GM23338 (cell line): ENCODE measurements around the gene NUP205. TPM values are rescaled to one million over a fixed set of nuclear protein-coding genes. Genes with fewer than 3 reads are reported as not detected.

Experiments
- ATAC-seq: fragments of 200-7000 bp; cut with Tn5 transposase; 3 replicates; pipeline ENCODE4 v1.9.1; 2020
- DNase-seq: peaks from one replicate; pipeline ENCODE4 v3.0.0-alpha.2; 2015; ENCODE audit warnings: low spot score
- H2AFZ ChIP-seq: fragments of 200-600 bp; sonication (generic); 2 replicates; pipeline ENCODE4 v1.8.0; 2016; ENCODE audit warnings: antibody characterized with exemption, mild to moderate bottlenecking, moderate library complexity
- H3F3A ChIP-seq: fragments of 200-600 bp; sonication (generic); replicated peaks from 2 replicates; pipeline ENCODE4 v1.8.0; 2017; ENCODE audit warnings: antibody characterized with exemption, mixed run types, low read depth
- H3K27ac ChIP-seq: fragments of 200-600 bp; sonication (generic); 2 replicates; pipeline ENCODE4 v1.6.1; 2016; ENCODE audit warnings: low read depth
- H3K27me3 ChIP-seq: fragments of 200-600 bp; sonication (generic); 2 replicates; pipeline ENCODE4 v1.8.0; 2016; ENCODE audit warnings: mild to moderate bottlenecking, mixed run types, moderate library complexity; ENCODE audit not compliant: insufficient read depth
- H3K36me3 ChIP-seq: fragments of 200-600 bp; sonication (generic); 2 replicates; pipeline ENCODE4 v1.8.0; 2016; ENCODE audit warnings: mild to moderate bottlenecking; ENCODE audit not compliant: insufficient read depth
- H3K4me1 ChIP-seq: fragments of 200-600 bp; sonication (generic); 2 replicates; pipeline ENCODE4 v1.8.0; 2016; ENCODE audit warnings: mild to moderate bottlenecking, moderate library complexity; ENCODE audit not compliant: insufficient read depth
- H3K4me2 ChIP-seq: fragments of 200-600 bp; sonication (generic); 2 replicates; pipeline ENCODE4 v1.7.1; 2017; ENCODE audit warnings: mixed run types
- H3K4me3 ChIP-seq: fragments of 200-600 bp; sonication (generic); 2 replicates; pipeline ENCODE4 v1.6.1; 2016; ENCODE audit warnings: mixed run types
- H3K79me2 ChIP-seq: fragments of 200-600 bp; sonication (generic); replicated peaks from 2 replicates; pipeline ENCODE4 v1.8.0; 2017; ENCODE audit warnings: mild to moderate bottlenecking; ENCODE audit not compliant: insufficient read depth
- H3K9me2 ChIP-seq: fragments of 200-600 bp; sonication (generic); 2 replicates; pipeline ENCODE4 v1.8.0; 2017; ENCODE audit not compliant: insufficient read depth
- H4K20me1 ChIP-seq: fragments of 200-600 bp; sonication (generic); replicated peaks from 2 replicates; pipeline ENCODE4 v1.8.0; 2017; ENCODE audit warnings: mild to moderate bottlenecking; ENCODE audit not compliant: insufficient read depth
- H3K27ac Mint-ChIP-seq: 2 replicates; pipeline ENCODE4 v1.8.0; 2020; ENCODE audit warnings: inconsistent platforms, mild to moderate bottlenecking, moderate library complexity, mixed read lengths
- H3K27me3 Mint-ChIP-seq: 3 replicates; pipeline ENCODE4 v1.8.0; 2022; ENCODE audit warnings: low read depth, mild to moderate bottlenecking, moderate library complexity, mixed read lengths, inconsistent platforms; ENCODE audit not compliant: insufficient read depth, poor library complexity
- H3K36me3 Mint-ChIP-seq: 3 replicates; pipeline ENCODE4 v1.8.0; 2021; ENCODE audit warnings: low read depth, mild to moderate bottlenecking, inconsistent platforms, moderate library complexity, mixed read lengths
- H3K4me1 Mint-ChIP-seq: 3 replicates; pipeline ENCODE4 v1.8.0; 2020; ENCODE audit warnings: mild to moderate bottlenecking, inconsistent platforms, mixed read lengths
- H3K4me3 Mint-ChIP-seq: 3 replicates; pipeline ENCODE4 v1.8.0; 2021; ENCODE audit warnings: moderate library complexity, mild to moderate bottlenecking, inconsistent platforms, mixed read lengths
- H3K9me3 Mint-ChIP-seq: 3 replicates; pipeline ENCODE4 v1.8.0; 2020; ENCODE audit warnings: moderate library complexity, mild to moderate bottlenecking, inconsistent platforms, mixed read lengths
- CREB1 ChIP-seq: fragments of 250-450 bp; sonication (Bioruptor Pico); IDR thresholded peaks from 2 replicates; pipeline ENCODE4 v1.5.0; 2020; ENCODE audit warnings: low read depth, mild to moderate bottlenecking, moderate library complexity
- EZH2 ChIP-seq: fragments of 200-600 bp; sonication (generic); IDR thresholded peaks from one replicate; pipeline ENCODE4 v1.8.0; 2017; ENCODE audit warnings: antibody characterized with exemption, mild to moderate bottlenecking, low read depth; ENCODE audit not compliant: unreplicated experiment
- EZH2phosphoT487 ChIP-seq: fragments of 200-600 bp; sonication (generic); IDR thresholded peaks from one replicate; pipeline ENCODE4 v1.8.1; 2018; ENCODE audit warnings: antibody characterized with exemption; ENCODE audit not compliant: unreplicated experiment
- NANOG ChIP-seq: IDR thresholded peaks from 2 replicates; pipeline ENCODE4 v1.6.1; 2016; ENCODE audit warnings: antibody characterized with exemption, borderline replicate concordance
- POLR2AphosphoS5 ChIP-seq: IDR thresholded peaks from 2 replicates; pipeline ENCODE4 v1.6.1; 2016; ENCODE audit warnings: antibody characterized with exemption, low read depth
- REST ChIP-seq: IDR thresholded peaks from one replicate; pipeline ENCODE4 v1.6.1; 2018; ENCODE audit warnings: antibody characterized with exemption; ENCODE audit not compliant: unreplicated experiment
- STAT1 ChIP-seq: IDR thresholded peaks from one replicate; pipeline ENCODE4 v1.6.1; 2016; ENCODE audit warnings: antibody characterized with exemption; ENCODE audit not compliant: unreplicated experiment
- ZNF331 ChIP-seq: fragments of 250-450 bp; sonication (Bioruptor Pico); IDR thresholded peaks from 2 replicates; pipeline ENCODE4 v1.5.0; 2020; ENCODE audit warnings: low read depth, mild to moderate bottlenecking, moderate library complexity
- polyA plus RNA-seq: library from polyadenylated mRNA; unstranded; fragments of >200 nt; fragmentation: Nextera tagmentation; extraction: Ambion mirVana; gene quantifications from 2 replicates; pipeline ENCODE4 v1.2.1, GENCODE V29; 2016
- total RNA-seq: library from RNA; depleted of rRNA; stranded (reverse); fragments of >200 nt; shearing (Covaris generic); gene quantifications from 2 replicates; pipeline ENCODE4 v1.2.3, GENCODE V29; 2014
- TF ChIP-seq, protein P1 (sequence below), 2 experiments: fragments of 200-600 bp in 1 of 2; sonication (generic) in 1 of 2; conservative IDR thresholded peaks; 2 replicates each; pipeline versions ENCODE4 v1.5.1 to v1.6.1; 2016 to 2017; ENCODE audit warnings: antibody characterized with exemption in 2 of 2, low read depth in 2 of 2, mild to moderate bottlenecking in 2 of 2, moderate library complexity in 1 of 2
- TF ChIP-seq, protein P2 (sequence below): fragments of 250-450 bp; sonication (Bioruptor Pico); IDR thresholded peaks from 2 replicates; pipeline ENCODE4 v1.5.0; 2020; ENCODE audit warnings: mild to moderate bottlenecking, moderate library complexity

Gene NUP205
- total and polyA plus RNA-seq, 2 experiments from 2014 or later, result 150 to 212 TPM

DNA sequence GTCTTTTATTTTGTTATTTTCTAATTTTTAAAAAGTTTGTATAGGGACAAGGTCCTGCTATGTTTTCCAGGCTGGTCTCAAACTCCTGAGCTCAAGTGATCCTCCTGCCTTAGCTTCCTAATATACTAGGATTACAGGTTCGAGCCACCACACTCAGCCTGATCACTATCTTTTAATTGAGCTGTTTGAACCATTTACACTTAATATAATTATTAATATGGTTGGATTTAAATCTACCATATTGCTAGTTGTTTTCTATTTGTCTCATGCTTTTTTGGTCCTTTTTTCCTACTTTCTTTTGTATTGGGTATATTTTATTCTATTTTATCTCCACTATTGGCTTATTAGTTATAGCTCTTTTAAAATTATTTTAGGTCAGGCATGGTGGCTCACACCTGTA lies 34.6 kb upstream of the NUP205 start (continued):
- TF ChIP-seq REST, result no peak
- no peak for TF ChIP-seq EZH2phosphoT487
- no peak for TF ChIP-seq ZNF331 (CRISPR knock-in tag)

- Mint-ChIP-seq H3K9me3 (no peaks in the 10 kb centered on the region), H3K36me3 (no peaks in the 10 kb centered on the region), H3K27me3 (peaks cover 3% of the 10 kb centered on the region), H3K4me1 (no peaks in the 10 kb centered on the region), H3K4me3 (no peak overlapping the region), H3K27ac (no peak overlapping the region)
- Histone ChIP-seq H3K4me2 (no peak overlapping the region), H3F3A (no peaks in the 10 kb centered on the region), H3K9me2 (no peaks in the 10 kb centered on the region), H3K4me1 (no peaks in the 10 kb centered on the region), H3K4me3 (no peak overlapping the region), H3K27ac (no peak overlapping the region), H3K27me3 (no peaks in the 10 kb centered on the region), H2AFZ (no peak overlapping the region), H3K36me3 (no peaks in the 10 kb centered on the region), H4K20me1 (no peaks in the 10 kb centered on the region), H3K79me2 (no peaks in the 10 kb centered on the region)
- no peak for DNase-seq
- ATAC-seq, result no peak
- no peak for TF ChIP-seq CREB1
- no peak for TF ChIP-seq EZH2phosphoT487
- TF ChIP-seq, protein P1, sequence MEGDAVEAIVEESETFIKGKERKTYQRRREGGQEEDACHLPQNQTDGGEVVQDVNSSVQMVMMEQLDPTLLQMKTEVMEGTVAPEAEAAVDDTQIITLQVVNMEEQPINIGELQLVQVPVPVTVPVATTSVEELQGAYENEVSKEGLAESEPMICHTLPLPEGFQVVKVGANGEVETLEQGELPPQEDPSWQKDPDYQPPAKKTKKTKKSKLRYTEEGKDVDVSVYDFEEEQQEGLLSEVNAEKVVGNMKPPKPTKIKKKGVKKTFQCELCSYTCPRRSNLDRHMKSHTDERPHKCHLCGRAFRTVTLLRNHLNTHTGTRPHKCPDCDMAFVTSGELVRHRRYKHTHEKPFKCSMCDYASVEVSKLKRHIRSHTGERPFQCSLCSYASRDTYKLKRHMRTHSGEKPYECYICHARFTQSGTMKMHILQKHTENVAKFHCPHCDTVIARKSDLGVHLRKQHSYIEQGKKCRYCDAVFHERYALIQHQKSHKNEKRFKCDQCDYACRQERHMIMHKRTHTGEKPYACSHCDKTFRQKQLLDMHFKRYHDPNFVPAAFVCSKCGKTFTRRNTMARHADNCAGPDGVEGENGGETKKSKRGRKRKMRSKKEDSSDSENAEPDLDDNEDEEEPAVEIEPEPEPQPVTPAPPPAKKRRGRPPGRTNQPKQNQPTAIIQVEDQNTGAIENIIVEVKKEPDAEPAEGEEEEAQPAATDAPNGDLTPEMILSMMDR (conservative IDR thresholded peaks at IDR 0.05; ENCODE audit: low read depth in 2 of 2), result no peak
- TF ChIP-seq STAT1, result no peak
- TF ChIP-seq, protein P2, sequence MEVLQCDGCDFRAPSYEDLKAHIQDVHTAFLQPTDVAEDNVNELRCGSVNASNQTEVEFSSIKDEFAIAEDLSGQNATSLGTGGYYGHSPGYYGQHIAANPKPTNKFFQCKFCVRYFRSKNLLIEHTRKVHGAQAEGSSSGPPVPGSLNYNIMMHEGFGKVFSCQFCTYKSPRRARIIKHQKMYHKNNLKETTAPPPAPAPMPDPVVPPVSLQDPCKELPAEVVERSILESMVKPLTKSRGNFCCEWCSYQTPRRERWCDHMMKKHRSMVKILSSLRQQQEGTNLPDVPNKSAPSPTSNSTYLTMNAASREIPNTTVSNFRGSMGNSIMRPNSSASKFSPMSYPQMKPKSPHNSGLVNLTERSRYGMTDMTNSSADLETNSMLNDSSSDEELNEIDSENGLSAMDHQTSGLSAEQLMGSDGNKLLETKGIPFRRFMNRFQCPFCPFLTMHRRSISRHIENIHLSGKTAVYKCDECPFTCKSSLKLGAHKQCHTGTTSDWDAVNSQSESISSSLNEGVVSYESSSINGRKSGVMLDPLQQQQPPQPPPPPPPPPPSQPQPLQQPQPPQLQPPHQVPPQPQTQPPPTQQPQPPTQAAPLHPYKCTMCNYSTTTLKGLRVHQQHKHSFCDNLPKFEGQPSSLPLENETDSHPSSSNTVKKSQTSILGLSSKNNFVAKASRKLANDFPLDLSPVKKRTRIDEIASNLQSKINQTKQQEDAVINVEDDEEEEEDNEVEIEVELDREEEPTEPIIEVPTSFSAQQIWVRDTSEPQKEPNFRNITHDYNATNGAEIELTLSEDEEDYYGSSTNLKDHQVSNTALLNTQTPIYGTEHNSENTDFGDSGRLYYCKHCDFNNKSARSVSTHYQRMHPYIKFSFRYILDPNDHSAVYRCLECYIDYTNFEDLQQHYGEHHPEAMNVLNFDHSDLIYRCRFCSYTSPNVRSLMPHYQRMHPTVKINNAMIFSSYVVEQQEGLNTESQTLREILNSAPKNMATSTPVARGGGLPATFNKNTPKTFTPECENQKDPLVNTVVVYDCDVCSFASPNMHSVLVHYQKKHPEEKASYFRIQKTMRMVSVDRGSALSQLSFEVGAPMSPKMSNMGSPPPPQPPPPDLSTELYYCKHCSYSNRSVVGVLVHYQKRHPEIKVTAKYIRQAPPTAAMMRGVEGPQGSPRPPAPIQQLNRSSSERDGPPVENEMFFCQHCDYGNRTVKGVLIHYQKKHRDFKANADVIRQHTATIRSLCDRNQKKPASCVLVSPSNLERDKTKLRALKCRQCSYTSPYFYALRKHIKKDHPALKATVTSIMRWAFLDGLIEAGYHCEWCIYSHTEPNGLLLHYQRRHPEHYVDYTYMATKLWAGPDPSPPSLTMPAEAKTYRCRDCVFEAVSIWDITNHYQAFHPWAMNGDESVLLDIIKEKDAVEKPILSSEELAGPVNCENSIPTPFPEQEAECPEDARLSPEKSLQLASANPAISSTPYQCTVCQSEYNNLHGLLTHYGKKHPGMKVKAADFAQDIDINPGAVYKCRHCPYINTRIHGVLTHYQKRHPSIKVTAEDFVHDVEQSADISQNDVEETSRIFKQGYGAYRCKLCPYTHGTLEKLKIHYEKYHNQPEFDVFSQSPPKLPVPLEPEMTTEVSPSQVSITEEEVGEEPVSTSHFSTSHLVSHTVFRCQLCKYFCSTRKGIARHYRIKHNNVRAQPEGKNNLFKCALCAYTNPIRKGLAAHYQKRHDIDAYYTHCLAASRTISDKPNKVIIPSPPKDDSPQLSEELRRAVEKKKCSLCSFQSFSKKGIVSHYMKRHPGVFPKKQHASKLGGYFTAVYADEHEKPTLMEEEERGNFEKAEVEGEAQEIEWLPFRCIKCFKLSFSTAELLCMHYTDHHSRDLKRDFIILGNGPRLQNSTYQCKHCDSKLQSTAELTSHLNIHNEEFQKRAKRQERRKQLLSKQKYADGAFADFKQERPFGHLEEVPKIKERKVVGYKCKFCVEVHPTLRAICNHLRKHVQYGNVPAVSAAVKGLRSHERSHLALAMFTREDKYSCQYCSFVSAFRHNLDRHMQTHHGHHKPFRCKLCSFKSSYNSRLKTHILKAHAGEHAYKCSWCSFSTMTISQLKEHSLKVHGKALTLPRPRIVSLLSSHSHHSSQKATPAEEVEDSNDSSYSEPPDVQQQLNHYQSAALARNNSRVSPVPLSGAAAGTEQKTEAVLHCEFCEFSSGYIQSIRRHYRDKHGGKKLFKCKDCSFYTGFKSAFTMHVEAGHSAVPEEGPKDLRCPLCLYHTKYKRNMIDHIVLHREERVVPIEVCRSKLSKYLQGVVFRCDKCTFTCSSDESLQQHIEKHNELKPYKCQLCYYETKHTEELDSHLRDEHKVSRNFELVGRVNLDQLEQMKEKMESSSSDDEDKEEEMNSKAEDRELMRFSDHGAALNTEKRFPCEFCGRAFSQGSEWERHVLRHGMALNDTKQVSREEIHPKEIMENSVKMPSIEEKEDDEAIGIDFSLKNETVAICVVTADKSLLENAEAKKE (CRISPR knock-in tag), result no peak
- TF ChIP-seq REST, result no peak
- TF ChIP-seq ZNF331 (CRISPR knock-in tag), result no peak
- no peak for TF ChIP-seq POLR2AphosphoS5
- no peak for TF ChIP-seq EZH2
- TF ChIP-seq NANOG, result no peak
Observed at GRCh38 chr7:135525426-135525825, 32.3 kb upstream of the NUP205 start.
